ENCODE measurements around the gene CREBBP. TPM values are rescaled to one million over a fixed set of nuclear protein-coding genes. Genes with fewer than 3 reads are reported as not detected.

Gene CREBBP
- total and polyA plus RNA-seq, 9 of the 15 experiments (the other 6 are each of a cell fraction or from before 2014, with no cell fraction given), result 0.70 to 24.8 (median 5.6) TPM

GRCh38 chr16:3884398-3884797 is 3.9 kb upstream of the CREBBP start:
- H2AFZ ChIP-seq (ENCODE audit: low read depth, low read length), result no peak overlapping the region
- H3K79me2 ChIP-seq (ENCODE audit: control insufficient read depth, insufficient read depth, low read length), result peaks cover 4% of the 10 kb centered on the region
- CTCF ChIA-PET (ENCODE audit: low intra/inter-chr PET ratio), result no interaction called here
- no peak overlapping the region for H3K4me2 ChIP-seq (ENCODE audit: insufficient read depth, low read length)
- H3K36me3 ChIP-seq (ENCODE audit: control insufficient read depth, insufficient read depth, low read length), result no peaks in the 10 kb centered on the region
- intact Hi-C loops (cut with micrococcal nuclease) (no loop called here), in situ Hi-C loops (cut with MboI) (no loop called here)
- H3K27me3 ChIP-seq (ENCODE audit: control insufficient read depth in 2 of 2, insufficient read depth in 2 of 2, low read length in 2 of 2), result peaks cover 7 to 13% of the 10 kb centered on the region in 2 experiments; a peak in 4 of 5 replicates
- H3K4me1 ChIP-seq (replicated peaks in 1 of 2; ENCODE audit: control insufficient read depth in 2 of 2, insufficient read depth in 2 of 2, low read length in 2 of 2), result peaks cover 0 to 16% of the 10 kb centered on the region in 2 experiments; a peak in 3 of 5 replicates
- TF ChIP-seq FOXK2 (conservative IDR thresholded peaks at IDR 0.05 in 1 of 2, IDR thresholded peaks at IDR 0.05 in 1 of 2; ENCODE audit: low read depth in 2 of 2), result no peak
- no peak for TF ChIP-seq MAX (CRISPR knock-in tag; IDR thresholded peaks at IDR 0.05)
- TF ChIP-seq ZBTB1 (CRISPR knock-in tag; IDR thresholded peaks at IDR 0.05; ENCODE audit: borderline replicate concordance, low read depth), result no peak
- TF ChIP-seq E2F4 (CRISPR knock-in tag; IDR thresholded peaks at IDR 0.05; ENCODE audit: low read depth), result no peak
- TF ChIP-seq SMAD4 (CRISPR knock-in tag; conservative IDR thresholded peaks at IDR 0.05), result no peak
- no peak for TF ChIP-seq ZFP36 (IDR thresholded peaks at IDR 0.05; ENCODE audit: low read depth, low read length, partially characterized antibody)
- no peak for TF ChIP-seq TEAD4 (IDR thresholded peaks at IDR 0.05; ENCODE audit: low read length)
- TF ChIP-seq TEAD4 (CRISPR knock-in tag; IDR thresholded peaks at IDR 0.05; ENCODE audit: borderline replicate concordance), result no peak
- no peak for TF ChIP-seq SMAD2 (IDR thresholded peaks at IDR 0.05; ENCODE audit: low read depth, low read length)
- no peak for TF ChIP-seq ZNF282 (CRISPR knock-in tag; IDR thresholded peaks at IDR 0.05)
- TF ChIP-seq PKNOX1 (IDR thresholded peaks at IDR 0.05), result no peak
- no peak for TF ChIP-seq ZNF586 (CRISPR knock-in tag; conservative IDR thresholded peaks at IDR 0.05)
- TF ChIP-seq ZZZ3 (IDR thresholded peaks at IDR 0.05), result no peak
- TF ChIP-seq LARP7 (IDR thresholded peaks at IDR 0.05), result no peak
- no peak for TF ChIP-seq ARID1B (IDR thresholded peaks at IDR 0.05)
- no peak for TF ChIP-seq RAD51 (IDR thresholded peaks at IDR 0.05; ENCODE audit: borderline replicate concordance, low read depth)
- TF ChIP-seq ARNT (IDR thresholded peaks at IDR 0.05), result no peak
- no peaks in the 10 kb centered on the region for H3K9me1 ChIP-seq (ENCODE audit: control insufficient read depth, insufficient read depth, low read length)
- no peak overlapping the region for H3K9ac ChIP-seq (ENCODE audit: insufficient read depth in 1 of 2, low read depth in 2 of 2, low read length in 2 of 2)
- 53% methylated on average over 4 of the region's 6 CpGs for WGBS (ENCODE audit: insufficient coverage, low coverage, missing lambda C conversion rate)
- ATAC-seq (no peak), DNase-seq (ENCODE audit: extremely low read depth in 1 of 4, low spot score in 3 of 4) (no peak), FAIRE-seq (no peak)
- POLR2A ChIA-PET, result no interaction called here
- H3K27ac ChIP-seq (ENCODE audit: extremely low read depth, low read depth, low read length), result no peak overlapping the region
- no peaks in the 10 kb centered on the region for H3K9me3 ChIP-seq (replicated peaks; ENCODE audit: control insufficient read depth, insufficient read depth, low read depth, low read length)
- peaks cover 1% of the 10 kb centered on the region for H4K20me1 ChIP-seq (replicated peaks; ENCODE audit: control insufficient read depth, insufficient read depth, low read length)
- BruUV-seq (replicated peaks), result no TSS peak
- H3K4me3 ChIP-seq, result no peak overlapping the region

All from K562 (cell line).